SK-N-SH treated with all-trans-retinoic acid at 6 μM for 48 hours (cell line): Measurements from ENCODE around the gene ASCC1.

Experiments
- ATAC-seq: fragments of 200-7000 bp; cut with Tn5 transposase; 3 replicates; pipeline ENCODE4 v1.9.1; 2020; ENCODE audit warnings: mild to moderate bottlenecking, moderate library complexity
- BACH2 ChIP-seq: fragments of 250-450 bp; sonication (Bioruptor Pico); IDR thresholded peaks from 2 replicates; pipeline ENCODE4 v1.9.0; 2021; ENCODE audit warnings: mild to moderate bottlenecking, borderline replicate concordance
- CREB5 ChIP-seq: fragments of 250-450 bp; sonication (Bioruptor Pico); IDR thresholded peaks from 2 replicates; pipeline ENCODE4 v1.5.1; 2020; ENCODE audit warnings: low read depth, mild to moderate bottlenecking, moderate library complexity
- CSDC2 ChIP-seq: fragments of 250-450 bp; sonication (Bioruptor Pico); IDR thresholded peaks from 2 replicates; pipeline ENCODE4 v1.5.0; 2020; ENCODE audit warnings: mild to moderate bottlenecking, moderate library complexity
- CSRNP3 ChIP-seq: fragments of 250-450 bp; sonication (Bioruptor Pico); IDR thresholded peaks from 2 replicates; pipeline ENCODE4 v1.5.1; 2021; ENCODE audit warnings: mild to moderate bottlenecking, moderate library complexity
- ISL1 ChIP-seq: fragments of 250-450 bp; sonication (Bioruptor Pico); IDR thresholded peaks from 2 replicates; pipeline ENCODE4 v2.1.2; 2022; ENCODE audit warnings: mild to moderate bottlenecking, moderate library complexity
- OSR1 ChIP-seq: fragments of 250-450 bp; sonication (Bioruptor Pico); IDR thresholded peaks from 2 replicates; pipeline ENCODE4 v1.8.0; 2022; ENCODE audit warnings: moderate library complexity, mild to moderate bottlenecking, inconsistent platforms
- PATZ1 ChIP-seq: fragments of 250-450 bp; sonication (Bioruptor Pico); IDR thresholded peaks from 2 replicates; pipeline ENCODE4 v1.8.0; 2020; ENCODE audit warnings: mild to moderate bottlenecking, moderate library complexity, borderline replicate concordance
- POU6F1 ChIP-seq: fragments of 250-450 bp; sonication (Bioruptor Pico); IDR thresholded peaks from 2 replicates; pipeline ENCODE4 v1.8.0; 2021; ENCODE audit warnings: low read depth, mild to moderate bottlenecking, moderate library complexity, borderline replicate concordance
- PPARA ChIP-seq: fragments of 250-450 bp; sonication (Bioruptor Pico); IDR thresholded peaks from 2 replicates; pipeline ENCODE4 v1.5.0; 2020; ENCODE audit warnings: mild to moderate bottlenecking, borderline replicate concordance
- RARB ChIP-seq: fragments of 250-450 bp; sonication (Bioruptor Pico); IDR thresholded peaks from 2 replicates; pipeline ENCODE4 v1.8.0; 2021; ENCODE audit warnings: mild to moderate bottlenecking, moderate library complexity
- SNAI2 ChIP-seq: fragments of 250-450 bp; sonication (Bioruptor Pico); IDR thresholded peaks from 2 replicates; pipeline ENCODE4 v1.5.0; 2020; ENCODE audit warnings: mild to moderate bottlenecking, moderate library complexity
- TCF4 ChIP-seq: fragments of 250-450 bp; sonication (Bioruptor Pico); IDR thresholded peaks from 2 replicates; pipeline ENCODE4 v1.8.0; 2021; ENCODE audit warnings: mild to moderate bottlenecking, moderate library complexity, borderline replicate concordance
- TOX ChIP-seq: fragments of 250-450 bp; sonication (Bioruptor Pico); IDR thresholded peaks from 2 replicates; pipeline ENCODE4 v1.8.0; 2021; ENCODE audit warnings: mild to moderate bottlenecking, moderate library complexity, borderline replicate concordance
- TSHZ2 ChIP-seq: fragments of 250-450 bp; sonication (Bioruptor Pico); IDR thresholded peaks from 2 replicates; pipeline ENCODE4 v1.5.0; 2020; ENCODE audit warnings: mild to moderate bottlenecking, moderate library complexity
- ZC3H10 ChIP-seq: fragments of 250-450 bp; sonication (Bioruptor Pico); IDR thresholded peaks from 2 replicates; pipeline ENCODE4 v1.5.1; 2021; ENCODE audit warnings: mild to moderate bottlenecking, moderate library complexity
- ZFP3 ChIP-seq: fragments of 250-450 bp; sonication (Bioruptor Pico); IDR thresholded peaks from 2 replicates; pipeline ENCODE4 v1.5.0; 2020; ENCODE audit warnings: mild to moderate bottlenecking, moderate library complexity
- ZFP30 ChIP-seq: fragments of 450-650 bp; formaldehyde crosslinking; IDR thresholded peaks from 2 replicates; pipeline ENCODE4 v1.5.0; 2022; ENCODE audit warnings: mild to moderate bottlenecking, moderate library complexity
- ZNF565 ChIP-seq: fragments of 450-650 bp; formaldehyde crosslinking; conservative IDR thresholded peaks from 2 replicates; pipeline ENCODE4 v1.5.0; 2020; ENCODE audit warnings: low read depth, mild to moderate bottlenecking, moderate library complexity
- ZNF70 ChIP-seq: fragments of 450-650 bp; formaldehyde crosslinking; IDR thresholded peaks from 2 replicates; pipeline ENCODE4 v1.5.0; 2020; ENCODE audit warnings: mild to moderate bottlenecking, moderate library complexity
- ZNF8 ChIP-seq: fragments of 450-650 bp; formaldehyde crosslinking; IDR thresholded peaks from 2 replicates; pipeline ENCODE4 v1.5.0; 2020; ENCODE audit warnings: mild to moderate bottlenecking, moderate library complexity

Gene ASCC1

GRCh38 chr10:72075376-72076115 is 140.5 kb downstream of the ASCC1 start:
- TF ChIP-seq PATZ1 (CRISPR knock-in tag) = no peak
- TF ChIP-seq OSR1 (CRISPR knock-in tag) = no peak
- TF ChIP-seq SNAI2 (CRISPR knock-in tag) = no peak
- TF ChIP-seq BACH2 (CRISPR knock-in tag) = no peak
- TF ChIP-seq ZFP3 = no peak
- no peak for TF ChIP-seq POU6F1 (CRISPR knock-in tag)
- TF ChIP-seq, all 23 proteins: peak for 0
- no peak for ATAC-seq

- ATAC-seq = no peak
- no peak for TF ChIP-seq CREB5 (CRISPR knock-in tag)
- TF ChIP-seq ZC3H10 = no peak
- no peak for TF ChIP-seq ZFP30 (CRISPR knock-in tag)
- TF ChIP-seq ISL1 (CRISPR knock-in tag) = no peak
- no peak for TF ChIP-seq TCF4 (CRISPR knock-in tag)
Observed at GRCh38 chr10:72074574-72075375, 141.3 kb downstream of the ASCC1 start.

GRCh38 chr10:72073708-72074573 is 142.1 kb downstream of the ASCC1 start:
- peak; percentile 11; the same call in 1 of the 3 replicates for ATAC-seq
- TF ChIP-seq TCF4 (CRISPR knock-in tag) (no peak), ZFP30 (CRISPR knock-in tag) (no peak), TOX (CRISPR knock-in tag) (no peak), RARB (CRISPR knock-in tag) (no peak), ZNF70 (CRISPR knock-in tag) (no peak), OSR1 (CRISPR knock-in tag) (no peak), SNAI2 (CRISPR knock-in tag) (no peak), ZC3H10 (no peak), PPARA (no peak), CREB5 (CRISPR knock-in tag) (no peak), CSDC2 (no peak), TSHZ2 (CRISPR knock-in tag) (no peak), ZNF8 (no peak), CSRNP3 (CRISPR knock-in tag) (no peak), BACH2 (CRISPR knock-in tag) (no peak), POU6F1 (CRISPR knock-in tag) (no peak), ZNF565 (CRISPR knock-in tag) (no peak)
